ENCODE results near the gene F13A1.

The F13A1 gene

GRCh38 chr6:6239598-6240581 lies 80.6 kb downstream of the F13A1 start:
- DNase-seq, result no peak

GRCh38 chr6:6236730-6237469 lies 83.6 kb downstream of the F13A1 start:
- DNase-seq, result no peak

- no peak for DNase-seq
These were observed 84.7 kb downstream of the F13A1 start for GRCh38 chr6:6235786-6236185.

GRCh38 chr6:6234963-6235362 lies 85.5 kb downstream of the F13A1 start:
- no peak for DNase-seq

GRCh38 chr6:6230286-6230685 lies 90.2 kb downstream of the F13A1 start:
- DNase-seq, result no peak

- no peak for DNase-seq
These were observed 92.6 kb downstream of the F13A1 start for GRCh38 chr6:6227896-6228295.

GRCh38 chr6:6225885-6226529 lies 94.5 kb downstream of the F13A1 start:
- no peak for DNase-seq

- no peak for DNase-seq
These were observed 95.5 kb downstream of the F13A1 start for GRCh38 chr6:6224933-6225486.

- peak; percentile 74 for DNase-seq
These were observed 98.5 kb downstream of the F13A1 start for GRCh38 chr6:6221787-6222535.

- no peak for DNase-seq
These were observed 99.7 kb downstream of the F13A1 start for GRCh38 chr6:6220718-6221117.

- DNase-seq, result no peak
These were observed 100.7 kb downstream of the F13A1 start for GRCh38 chr6:6219716-6220115.

- DNase-seq, result peak; percentile 61
These were observed 101.7 kb downstream of the F13A1 start for GRCh38 chr6:6218759-6219085.

- DNase-seq, result no peak
These were observed 102.4 kb downstream of the F13A1 start for GRCh38 chr6:6217855-6218758.

GRCh38 chr6:6210994-6211393 lies 109.5 kb downstream of the F13A1 start:
- DNase-seq, result no peak

- DNase-seq, result no peak
These were observed 117.6 kb downstream of the F13A1 start for GRCh38 chr6:6202886-6203285.

- no peak for DNase-seq
These were observed 119.3 kb downstream of the F13A1 start for GRCh38 chr6:6201200-6201599.

- DNase-seq, result no peak
These were observed 120.8 kb downstream of the F13A1 start for GRCh38 chr6:6199678-6200077.

- DNase-seq, result no peak
These were observed 123.7 kb downstream of the F13A1 start for GRCh38 chr6:6196762-6197161.

GRCh38 chr6:6195080-6195479 lies 125.4 kb downstream of the F13A1 start:
- no peak for DNase-seq

- DNase-seq, result no peak
These were observed 127.2 kb downstream of the F13A1 start for GRCh38 chr6:6193221-6193745.

GRCh38 chr6:6191909-6192308 lies 128.6 kb downstream of the F13A1 start:
- DNase-seq, result no peak

Measured in islet precursor cell (in vitro differentiated cells).